Activated CD4-positive, alpha-beta T cell treated with anti-CD3 and anti-CD28 coated beads, Interleukin-2, amount 50 U/mL, for 16 hours (primary cell): Measurements from ENCODE around the gene ATP6V1G3.
"Not testable (repeated sequence)": the region's sequence is repeated elsewhere in the genome, so short reads cannot be mapped to it uniquely, and the experiment has no call there.

Experiments used
- DNase-seq: peaks from one replicate; pipeline ENCODE4 v3.0.0-alpha.2; 2020

The ATP6V1G3 gene

GRCh38 chr1:198496216-198497143 is 44.0 kb downstream of the ATP6V1G3 start:
- DNase-seq: no peak

GRCh38 chr1:198495631-198496030 is 44.8 kb downstream of the ATP6V1G3 start:
- DNase-seq: no peak

- DNase-seq: no peak
These were observed 45.8 kb downstream of the ATP6V1G3 start for GRCh38 chr1:198494658-198495103.

- DNase-seq: no peak
These were observed 46.3 kb downstream of the ATP6V1G3 start for GRCh38 chr1:198494139-198494538.

- no peak for DNase-seq
These were observed 47.2 kb downstream of the ATP6V1G3 start for GRCh38 chr1:198493329-198493728.

- no peak for DNase-seq
These were observed 47.6 kb downstream of the ATP6V1G3 start for GRCh38 chr1:198492872-198493271.

GRCh38 chr1:198491596-198491995 is 48.9 kb downstream of the ATP6V1G3 start:
- no peak for DNase-seq

GRCh38 chr1:198491028-198491427 is 49.5 kb downstream of the ATP6V1G3 start:
- DNase-seq: no peak

GRCh38 chr1:198490224-198490623 is 50.3 kb downstream of the ATP6V1G3 start:
- no peak for DNase-seq

GRCh38 chr1:198486903-198487302 is 53.6 kb downstream of the ATP6V1G3 start:
- no peak for DNase-seq

GRCh38 chr1:198483645-198484044 is 56.8 kb downstream of the ATP6V1G3 start:
- no peak for DNase-seq

- no peak for DNase-seq
These were observed 57.5 kb downstream of the ATP6V1G3 start for GRCh38 chr1:198483006-198483405.

- no peak for DNase-seq
These were observed 58.8 kb downstream of the ATP6V1G3 start for GRCh38 chr1:198481661-198482060.

- no peak for DNase-seq
These were observed 59.6 kb downstream of the ATP6V1G3 start for GRCh38 chr1:198480876-198481275.

- not testable (repeated sequence) for DNase-seq
These were observed 63.1 kb downstream of the ATP6V1G3 start for GRCh38 chr1:198477354-198477753.
